Stimulated activated naive CD4-positive, alpha-beta T cell (primary cell): ENCODE measurements around the gene ATOH8.

Experiments
- DNase-seq, 6 experiments: peaks; one replicate each; lab custom pipeline; 2025; lab: John Stamatoyannopoulos, UW

ATOH8 gene

DNA sequence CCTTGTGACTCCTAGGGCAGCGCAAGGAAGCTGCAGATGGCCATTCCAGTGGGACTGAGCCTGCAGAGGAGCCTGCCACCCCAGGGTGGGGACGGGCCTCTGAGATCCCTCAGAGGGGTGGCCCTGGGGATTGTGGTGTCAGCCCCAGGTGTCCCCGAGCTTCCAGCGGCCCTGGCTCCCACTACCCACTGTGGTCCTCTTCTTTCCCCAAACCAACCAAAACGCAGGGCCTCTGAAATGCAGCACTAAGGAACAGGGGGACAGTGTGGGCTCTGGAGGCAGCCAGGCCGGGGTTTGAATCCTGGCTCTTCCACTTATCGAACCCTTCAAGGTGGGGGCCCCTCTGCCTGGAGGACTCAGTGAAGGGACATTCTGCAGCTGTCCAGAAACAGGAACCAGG, 32.7 kb downstream of the ATOH8 start:
- DNase-seq: no peak

- DNase-seq: no peak
Measured at GRCh38 chr2:85786865-85787264, 33.1 kb downstream of the ATOH8 start.

GRCh38 chr2:85787282-85787980, 33.6 kb downstream of the ATOH8 start:
- DNase-seq: no peak

- no peak for DNase-seq
Measured at GRCh38 chr2:85787981-85788340, 34.2 kb downstream of the ATOH8 start.

- no peak for DNase-seq
Measured at GRCh38 chr2:85788603-85789002, 34.8 kb downstream of the ATOH8 start.

- no peak for DNase-seq
Measured at GRCh38 chr2:85789271-85789670, 35.5 kb downstream of the ATOH8 start.

DNA sequence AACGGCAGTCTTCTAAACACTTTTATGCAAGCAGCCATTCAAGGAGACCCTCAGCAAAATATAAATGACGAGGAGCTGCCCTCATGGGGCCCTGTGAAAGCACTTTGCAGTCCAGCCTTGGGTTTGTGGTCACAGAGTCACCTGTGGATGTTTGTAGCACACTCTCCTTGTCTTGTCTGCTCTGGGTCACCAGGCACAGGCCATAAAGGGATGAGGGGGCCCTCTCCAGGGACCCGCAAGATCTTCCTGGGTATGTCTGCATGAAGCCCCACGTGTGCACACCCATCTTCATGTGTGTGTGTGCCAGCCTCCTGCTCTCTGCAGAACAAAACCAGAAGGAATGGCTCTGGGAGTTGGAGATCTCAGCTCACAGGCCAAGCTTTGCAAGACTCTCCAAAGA, 36.2 kb downstream of the ATOH8 start:
- no peak for DNase-seq

DNA sequence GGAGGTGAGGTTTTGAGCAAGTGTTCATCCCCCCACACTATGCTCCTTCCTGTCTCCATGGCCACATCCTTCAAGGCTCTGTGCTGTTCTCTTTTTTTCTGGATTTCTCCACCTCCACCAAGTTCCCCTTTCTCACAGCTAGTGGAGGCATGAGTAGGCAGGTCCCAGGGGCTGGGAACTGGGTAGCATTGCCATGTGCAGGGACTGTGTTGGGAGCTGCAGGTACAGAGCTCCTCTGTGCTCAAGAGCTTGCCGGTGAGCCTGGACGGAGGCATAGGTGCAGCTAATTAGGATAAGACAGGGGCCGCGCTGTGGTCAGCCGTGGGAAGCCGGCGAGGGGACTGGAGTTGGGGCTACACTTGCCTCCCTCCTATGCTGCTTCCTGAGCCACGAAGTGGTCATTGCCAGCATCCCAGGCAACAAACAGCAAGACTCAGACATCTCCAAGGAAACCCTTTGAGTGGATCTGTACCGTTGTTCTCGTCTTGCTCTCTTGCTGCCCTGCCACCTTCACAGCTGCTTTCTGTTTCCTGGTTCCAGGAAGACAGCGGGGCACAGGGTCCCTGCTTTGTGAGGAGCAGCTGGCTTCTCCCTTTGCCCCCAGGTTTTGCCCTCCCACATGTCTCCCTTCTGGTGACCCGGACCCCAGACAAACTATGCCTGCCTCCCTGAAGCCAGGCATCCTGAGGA, 36.9 kb downstream of the ATOH8 start:
- no peak for DNase-seq

DNA sequence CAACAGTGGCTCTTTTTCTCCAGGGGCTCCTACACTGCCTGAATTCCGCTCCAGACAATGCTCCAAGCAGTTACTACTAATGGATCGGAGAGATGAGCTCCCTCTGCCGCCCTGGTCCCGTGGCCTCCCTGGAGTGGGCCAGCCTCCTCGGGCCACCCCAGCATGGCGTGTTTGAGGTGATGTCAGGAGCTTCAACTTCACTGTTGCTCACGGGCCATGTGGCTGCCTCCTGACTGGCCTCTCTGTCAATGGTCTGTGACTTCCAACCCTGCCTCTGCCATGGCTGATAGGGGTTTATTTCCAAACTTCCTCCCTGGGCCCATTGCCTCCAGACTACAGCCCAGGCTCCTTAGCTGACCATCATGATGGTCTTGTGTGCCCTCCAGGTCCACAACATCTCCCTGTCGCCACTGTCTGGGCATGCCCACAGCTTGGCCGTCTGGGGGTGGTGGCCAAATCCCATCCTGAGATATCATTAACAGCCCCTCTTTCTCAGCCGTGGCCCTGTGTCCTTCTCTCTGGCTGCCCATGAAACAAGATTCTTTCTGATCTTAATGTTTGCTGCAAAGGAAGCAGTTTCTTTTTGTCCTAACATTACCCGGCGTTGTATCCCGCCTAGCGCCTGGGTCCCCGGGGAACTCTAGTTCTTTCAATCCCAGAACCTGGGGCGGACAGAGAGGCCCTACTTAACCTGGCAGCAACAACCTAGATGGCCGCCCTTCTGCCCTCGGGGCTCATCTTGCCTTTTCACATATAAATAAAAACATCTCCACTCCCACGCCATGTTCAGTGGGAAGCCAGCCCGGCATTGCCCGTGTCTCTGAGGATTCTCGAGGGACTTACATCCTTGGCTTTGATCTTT, 38.1 kb downstream of the ATOH8 start:
- no peak for DNase-seq

GRCh38 chr2:85792783-85793441, 39.1 kb downstream of the ATOH8 start:
- DNase-seq: no peak

DNA sequence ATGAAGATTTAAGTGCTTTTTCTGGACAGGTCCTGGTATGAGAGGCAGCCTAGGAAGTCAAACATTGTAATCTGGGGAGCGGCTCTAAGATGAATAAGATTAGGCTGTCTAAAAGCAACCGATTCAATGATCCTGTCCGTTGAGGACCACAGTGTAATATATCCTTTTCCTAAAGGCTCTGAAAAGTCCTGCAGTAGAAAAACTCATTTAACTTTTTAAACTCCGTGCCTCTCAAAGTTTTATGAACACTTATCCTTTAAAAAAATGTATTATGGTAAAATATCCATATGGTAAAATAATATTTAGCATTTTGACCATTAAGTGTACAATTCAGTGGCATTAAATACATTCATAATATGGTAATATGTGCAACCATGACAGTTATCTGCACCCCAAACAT, 39.8 kb downstream of the ATOH8 start:
- DNase-seq: no peak

DNA sequence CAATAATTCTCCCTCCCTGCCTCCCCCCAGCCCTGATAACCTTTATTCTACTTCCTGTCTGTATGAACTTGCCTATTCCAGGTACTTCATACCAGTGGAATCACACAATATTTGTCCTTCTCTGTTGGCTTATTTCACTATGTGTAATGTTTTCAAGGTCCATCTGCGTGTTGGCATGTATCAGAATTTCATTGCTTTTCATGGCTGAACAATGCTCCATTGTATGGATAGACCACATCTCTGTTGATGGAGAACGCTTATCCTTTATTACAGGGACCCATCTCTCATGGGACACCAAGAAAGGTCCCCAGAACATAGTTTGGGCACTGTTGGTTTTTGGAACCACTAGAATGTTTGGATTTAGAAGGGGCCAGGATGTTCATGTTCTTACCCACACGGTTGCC, 40.2 kb downstream of the ATOH8 start:
- DNase-seq: no peak

DNA sequence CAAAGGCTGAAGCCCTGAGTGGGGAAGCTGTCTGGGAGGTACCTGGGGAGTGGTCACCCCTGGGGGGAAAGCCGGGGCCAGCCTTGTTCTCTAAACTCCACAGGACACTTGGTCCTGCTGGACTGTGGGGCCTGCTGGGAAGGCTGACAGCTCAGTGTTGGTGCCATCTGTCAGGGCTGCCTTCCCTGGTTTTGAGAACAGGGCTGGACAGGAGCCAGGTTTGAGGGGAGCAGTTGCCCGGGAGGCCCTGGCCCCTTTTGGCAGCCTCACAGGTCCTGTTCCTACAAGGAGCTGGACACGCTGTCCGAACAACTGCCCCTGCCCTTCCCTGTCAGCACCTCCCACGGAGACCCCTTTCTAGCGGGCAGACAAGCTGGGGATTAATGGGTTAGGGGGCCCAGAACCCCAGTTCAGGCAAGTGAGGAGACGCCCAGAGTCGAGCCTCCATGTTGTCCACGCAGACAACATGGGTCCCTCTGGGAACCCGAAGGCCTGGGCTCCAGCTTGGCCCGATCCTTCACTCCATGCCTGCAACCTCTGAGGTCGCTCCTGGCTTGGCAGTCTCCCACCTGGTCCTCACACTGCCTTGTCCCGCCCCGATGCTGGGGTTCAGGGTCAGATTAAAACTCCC, 40.8 kb downstream of the ATOH8 start:
- DNase-seq: no peak

DNA sequence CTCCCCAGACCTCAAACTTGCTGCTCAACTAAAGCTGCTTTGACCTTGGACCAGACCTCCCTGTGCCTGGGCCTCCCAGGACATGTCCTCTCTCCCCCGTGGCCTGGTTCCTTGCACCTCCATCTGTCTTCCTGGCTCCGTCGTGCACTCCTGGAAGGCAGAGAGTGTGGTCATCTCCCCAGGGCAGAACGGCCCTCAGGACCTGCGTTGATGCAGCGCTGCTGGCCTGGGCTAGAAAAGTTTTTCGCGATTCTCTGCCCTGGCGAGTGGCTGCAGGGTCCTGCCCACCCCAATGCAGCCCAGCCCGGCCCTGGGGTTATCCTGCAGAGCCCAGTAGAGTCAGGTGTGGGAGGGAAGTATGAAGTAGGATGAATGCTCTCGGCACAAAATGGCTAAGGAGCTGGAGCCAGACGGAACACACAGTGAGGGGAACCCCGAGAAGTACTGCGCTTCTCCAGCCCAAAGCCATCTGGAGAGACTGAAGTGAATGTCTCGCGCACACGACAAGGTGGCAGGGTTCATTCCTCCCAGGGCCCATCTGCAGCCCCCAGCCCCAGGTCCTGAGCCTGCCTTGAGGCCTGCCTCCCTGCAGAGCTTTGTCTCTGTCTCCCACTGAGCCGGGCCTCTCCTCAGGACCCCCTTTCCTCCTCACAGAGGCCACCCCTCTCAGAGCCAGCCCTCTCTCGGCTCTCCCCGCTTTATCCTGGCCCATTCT, 41.7 kb downstream of the ATOH8 start:
- DNase-seq: no peak

- no peak for DNase-seq
Measured at GRCh38 chr2:85796046-85796340, 42.2 kb downstream of the ATOH8 start.

GRCh38 chr2:85796341-85797262, 42.8 kb downstream of the ATOH8 start:
- no peak for DNase-seq

GRCh38 chr2:85797263-85797660, 43.5 kb downstream of the ATOH8 start:
- DNase-seq: no peak

DNA sequence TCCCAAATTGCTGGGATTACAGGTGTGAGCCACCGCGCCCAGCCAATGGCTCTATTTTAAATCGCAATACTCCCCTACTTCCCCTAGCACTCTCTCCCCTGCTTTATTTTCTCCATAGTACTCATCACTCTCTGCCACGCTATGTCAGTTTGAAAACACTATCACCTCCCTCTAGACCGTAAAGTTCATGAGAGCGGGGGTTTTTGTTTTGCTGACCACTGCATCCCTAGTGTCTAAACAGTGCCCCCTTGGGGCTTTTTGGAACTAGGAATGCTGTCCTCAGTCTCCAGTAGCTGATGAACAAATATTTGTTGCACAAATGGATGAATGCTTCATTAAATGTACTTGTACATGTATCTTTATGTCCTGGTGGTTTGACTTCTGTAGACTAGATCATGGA, 44.1 kb downstream of the ATOH8 start:
- DNase-seq: no peak

- DNase-seq: no peak
Measured at GRCh38 chr2:85799215-85799956, 45.6 kb downstream of the ATOH8 start.

GRCh38 chr2:85800586-85800985, 46.8 kb downstream of the ATOH8 start:
- no peak for DNase-seq
